ENCODE data around the gene NR3C1. TPM values are rescaled to one million over a fixed set of nuclear protein-coding genes. Genes with fewer than 3 reads are reported as not detected.

The NR3C1 gene
- total RNA-seq, 1 experiment from 2014 or later = 53.0 TPM

DNA sequence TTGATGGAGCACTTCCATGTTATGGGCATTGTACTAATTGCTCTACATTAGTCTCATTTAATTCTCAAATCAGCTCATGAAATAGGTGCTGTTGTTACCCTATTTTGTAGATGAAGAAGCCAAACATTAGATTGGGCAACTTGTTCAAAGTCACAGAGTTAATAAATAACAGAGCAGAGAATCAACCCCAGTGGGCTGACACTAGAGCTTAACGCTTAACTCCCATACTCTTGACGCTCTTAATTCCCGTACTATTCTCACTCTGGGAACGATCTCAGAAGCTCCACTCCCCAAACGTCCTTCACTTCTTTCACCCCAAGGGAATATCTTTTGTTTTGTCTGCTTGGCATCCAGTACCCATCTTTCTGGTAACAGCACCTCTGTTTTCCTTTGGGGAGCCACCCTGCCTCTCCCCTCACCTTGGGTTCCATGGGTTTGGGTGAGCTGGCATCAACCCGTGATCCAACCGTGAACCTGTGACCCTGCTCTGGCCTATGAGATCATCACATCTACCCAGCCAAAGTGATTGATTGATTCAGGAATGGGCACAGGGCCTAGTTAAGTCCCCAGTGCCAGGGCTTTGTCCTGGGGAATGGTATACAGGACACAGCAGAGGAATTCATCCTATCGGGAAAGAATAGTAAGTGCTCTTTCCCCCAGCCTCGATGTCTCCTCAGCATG lies 169.2 kb downstream of the NR3C1 start:
- DNase-seq (ENCODE audit: low read depth) = no peak

DNA sequence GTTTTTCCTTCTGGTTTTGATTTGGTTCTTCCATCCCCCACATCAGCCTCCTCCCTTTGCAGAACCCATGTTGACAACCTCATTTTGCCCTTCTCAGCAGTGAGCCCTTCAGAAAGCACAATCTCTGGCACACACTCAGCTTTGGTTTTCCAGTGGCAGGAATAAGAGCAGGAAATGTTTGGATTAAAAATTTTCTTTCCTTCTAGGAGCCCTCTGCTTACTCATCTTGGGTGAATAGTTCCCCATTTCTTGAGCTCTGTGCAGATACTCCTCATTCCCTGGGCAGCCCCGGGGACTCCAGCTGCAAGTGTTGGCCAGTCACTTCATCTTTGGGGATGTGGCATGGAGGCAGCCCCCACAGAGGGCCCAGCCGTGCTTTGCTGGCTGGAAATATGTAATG lies 170.5 kb downstream of the NR3C1 start:
- peak; percentile 46 for DNase-seq (ENCODE audit: low read depth)

DNA sequence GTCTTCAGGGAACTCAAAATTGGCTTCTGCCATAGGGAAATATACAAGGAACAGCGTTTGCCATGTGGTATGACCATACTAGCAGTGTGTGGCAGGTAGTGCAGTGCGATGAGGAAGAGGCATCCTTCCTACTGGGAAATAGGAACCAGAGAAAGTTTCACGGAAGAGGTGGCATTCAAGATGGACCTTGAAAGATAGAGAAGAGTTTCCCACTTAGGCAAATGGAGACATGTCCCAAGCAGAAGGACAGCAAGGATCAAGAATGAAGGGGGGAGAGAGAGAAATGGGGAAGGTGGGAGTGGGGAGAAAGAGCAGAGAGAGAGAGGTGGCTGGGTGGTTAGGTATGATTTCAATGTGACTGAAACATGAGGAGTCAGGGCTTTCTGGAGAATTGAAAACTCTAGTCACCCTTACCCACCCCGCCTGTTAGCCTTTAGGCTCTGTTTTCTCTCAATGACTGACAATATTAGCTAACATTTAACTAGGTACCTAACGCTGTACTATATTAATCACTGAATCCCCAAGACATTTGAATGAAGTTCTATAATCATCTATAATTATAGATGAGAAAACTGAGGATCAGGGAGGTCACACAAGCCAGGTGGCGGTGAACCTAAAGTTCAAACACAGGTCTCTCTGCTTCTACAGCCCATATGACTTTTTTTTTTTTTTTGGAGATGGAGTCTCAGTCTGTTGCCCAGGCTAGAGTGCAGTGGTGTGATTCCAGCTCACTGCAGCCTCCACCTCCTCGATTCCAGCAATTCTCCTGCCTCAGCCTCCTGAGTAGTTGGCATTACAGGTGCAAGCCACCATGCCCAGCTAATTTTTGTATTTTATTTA lies 171.3 kb downstream of the NR3C1 start:
- DNase-seq (ENCODE audit: low read depth) = no peak

DNA sequence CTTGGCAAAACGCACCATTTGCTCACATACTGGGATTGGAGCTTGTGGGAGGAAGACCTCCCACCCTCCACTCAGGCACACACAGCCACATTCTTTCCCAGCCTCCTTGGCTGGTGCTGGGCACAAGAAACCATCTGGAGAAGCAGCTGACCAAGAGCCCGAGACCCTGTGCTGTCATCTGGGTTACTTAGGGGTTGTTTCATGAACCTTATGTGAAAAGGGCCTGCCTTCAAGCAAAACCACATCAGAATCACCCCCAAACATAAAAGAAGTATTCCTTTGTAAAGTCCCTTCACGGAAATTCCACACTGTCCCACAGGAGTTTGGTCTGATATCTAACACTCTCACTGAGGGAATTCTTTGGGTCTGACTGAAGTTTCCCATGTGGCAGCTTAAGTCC lies 172.1 kb downstream of the NR3C1 start:
- DNase-seq (ENCODE audit: low read depth) = peak; percentile 74

DNA sequence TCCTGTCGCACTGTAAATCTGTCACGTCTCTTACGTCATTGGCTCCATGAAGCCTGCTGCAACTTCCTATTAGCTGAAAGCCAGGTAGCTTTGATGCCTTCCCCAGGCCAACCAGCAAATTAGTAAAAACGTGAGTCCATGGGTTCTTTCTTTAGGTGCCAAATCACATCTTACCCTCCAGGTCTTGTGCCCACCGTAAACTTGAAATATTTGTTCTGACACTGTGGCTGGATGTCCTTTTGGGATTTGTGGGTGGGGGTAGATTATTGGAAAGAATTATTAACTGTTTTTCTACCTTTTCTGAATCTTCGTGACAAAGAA lies 172.8 kb downstream of the NR3C1 start:
- DNase-seq (ENCODE audit: low read depth) = no peak

DNA sequence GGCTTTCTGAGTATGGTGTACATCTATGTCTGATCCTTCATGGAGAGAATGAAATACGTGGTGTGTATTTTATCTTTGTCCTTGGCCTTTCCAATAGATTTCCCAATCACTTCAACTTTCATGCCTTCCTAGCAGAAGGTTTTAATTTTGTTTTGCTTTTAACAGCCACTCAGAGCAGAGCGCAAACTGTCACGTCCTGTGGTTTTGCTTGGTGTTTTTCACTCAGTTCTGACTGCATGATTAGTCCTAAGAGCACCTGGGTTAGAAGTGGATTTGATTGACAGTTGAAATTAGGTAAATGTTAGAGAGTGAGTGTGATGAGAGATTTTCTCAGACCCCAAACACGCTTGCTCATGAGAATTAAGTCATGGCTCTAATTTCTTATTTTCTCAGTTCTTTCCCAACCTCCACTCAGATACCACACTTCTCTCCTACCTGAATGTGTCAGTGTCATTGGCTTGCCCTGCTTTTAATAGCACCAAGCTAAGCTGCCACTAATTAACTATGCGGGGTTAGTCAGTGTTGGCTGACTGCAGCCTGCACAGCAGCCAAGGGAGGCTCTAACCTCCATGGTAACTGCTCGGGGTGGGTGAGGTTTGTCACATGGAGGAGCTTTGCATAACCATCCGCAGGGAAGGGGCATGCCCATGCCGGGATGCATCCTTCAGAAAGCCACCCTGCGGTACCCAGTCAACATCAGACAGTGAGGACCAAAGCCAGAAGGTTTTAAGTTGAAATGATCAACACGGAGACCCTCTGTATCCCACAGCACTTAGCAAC lies 173.4 kb downstream of the NR3C1 start:
- DNase-seq (ENCODE audit: low read depth) = no peak

DNA sequence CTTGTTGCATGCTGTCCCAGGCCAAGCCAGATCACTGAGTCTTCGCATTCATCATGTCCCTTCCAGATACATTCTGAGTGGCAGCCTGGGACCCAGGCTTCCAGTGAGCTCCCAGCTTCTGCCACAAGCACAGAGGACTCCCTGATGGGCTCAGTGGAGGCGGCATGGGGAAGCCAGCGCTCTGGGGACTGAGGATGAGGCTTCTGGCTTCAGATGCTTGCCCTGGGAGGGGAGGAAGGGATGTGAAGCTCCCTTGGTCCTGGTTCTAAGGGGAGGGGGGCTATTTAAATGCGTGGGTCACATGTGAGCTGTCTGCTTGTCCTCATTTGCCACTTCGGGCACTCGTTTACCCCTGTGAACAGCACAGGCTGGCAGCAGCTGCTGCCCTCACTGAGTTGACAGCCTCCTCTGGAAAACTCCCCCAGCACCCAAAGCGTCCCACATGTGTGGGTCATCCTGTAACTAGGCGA lies 174.0 kb downstream of the NR3C1 start:
- DNase-seq (ENCODE audit: low read depth) = no peak

DNA sequence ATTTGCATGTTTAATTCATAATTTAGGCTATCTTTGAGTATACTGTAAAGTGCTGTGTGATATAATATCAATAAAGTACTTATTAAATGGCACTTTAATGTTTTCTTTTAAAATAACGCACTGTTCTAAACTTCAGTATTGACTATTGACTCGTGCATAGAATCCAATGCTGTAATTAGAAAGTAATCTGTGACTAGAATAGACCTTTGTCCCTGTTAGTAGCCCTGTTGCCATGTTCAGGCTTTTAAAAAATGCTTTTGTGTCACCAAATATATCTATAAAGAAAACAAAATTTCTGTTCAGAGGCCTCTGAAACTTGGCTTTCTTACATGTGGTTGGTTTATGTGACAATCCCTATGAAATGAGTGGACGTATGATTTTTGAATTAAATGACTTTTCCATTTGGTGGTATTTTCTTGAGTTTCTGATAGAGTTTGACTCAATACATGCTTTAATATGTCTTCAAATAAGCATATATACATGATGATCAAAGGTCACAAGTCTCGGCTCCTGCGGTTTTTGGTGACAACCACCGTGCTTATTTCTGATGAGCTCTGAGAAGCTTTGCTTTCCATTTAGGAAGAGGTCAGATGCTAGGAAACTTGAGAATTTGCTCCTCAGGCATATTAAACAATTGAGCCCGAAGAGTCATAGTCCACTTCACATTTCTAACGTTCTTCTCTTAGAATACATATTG lies 174.7 kb downstream of the NR3C1 start:
- no peak for DNase-seq (ENCODE audit: low read depth)
